HG03196 (cell line): Measurements from ENCODE around the gene DNMT3L.
"Not testable (repeated sequence)": the region's sequence is repeated elsewhere in the genome, so short reads cannot be mapped to it uniquely, and the experiment has no call there.

ENCODE experiments used
- ATAC-seq: cut with Tn5 transposase; IDR thresholded peaks from one replicate; pipeline ENCODE4 v1.9.1; 2021; ENCODE audit not compliant: unreplicated experiment

DNMT3L gene

DNA sequence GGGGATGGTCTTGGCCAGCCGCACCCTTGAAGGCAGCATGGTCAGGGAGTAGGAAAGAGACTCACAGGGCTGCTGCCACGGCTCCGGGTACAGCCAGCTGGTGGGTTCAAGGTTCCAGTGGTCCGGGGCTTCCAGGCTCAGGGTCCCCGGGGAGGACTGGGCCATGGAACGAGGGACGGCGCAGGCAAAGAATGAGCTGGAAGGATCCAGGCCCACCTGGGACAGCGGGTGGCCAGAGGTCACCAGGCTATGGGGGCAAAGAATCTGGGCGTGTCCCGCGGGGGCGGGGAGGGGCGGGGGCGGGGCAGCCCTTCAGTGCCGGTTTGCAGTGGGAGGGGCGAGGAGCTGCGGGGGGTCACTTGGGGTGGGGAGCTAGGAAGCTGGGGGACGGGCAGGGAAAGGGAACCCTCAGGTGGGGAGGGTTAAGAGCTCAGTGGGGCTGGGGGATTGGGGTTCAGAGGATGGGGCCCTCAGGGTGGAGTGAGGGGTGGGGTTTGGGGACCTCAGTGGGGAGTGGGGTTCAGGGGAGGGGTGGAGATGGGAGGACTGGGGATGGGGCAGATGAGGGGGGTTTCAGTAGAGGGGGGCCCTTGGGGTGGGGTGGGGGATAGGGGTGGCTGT is at the start of gene DNMT3L:
Gene DNMT3L (minus strand): TSS at position 223 of the 621 bp plus-strand sequence. CDS start 638 bp downstream, outside the sequence.
- ATAC-seq, result no peak

DNA sequence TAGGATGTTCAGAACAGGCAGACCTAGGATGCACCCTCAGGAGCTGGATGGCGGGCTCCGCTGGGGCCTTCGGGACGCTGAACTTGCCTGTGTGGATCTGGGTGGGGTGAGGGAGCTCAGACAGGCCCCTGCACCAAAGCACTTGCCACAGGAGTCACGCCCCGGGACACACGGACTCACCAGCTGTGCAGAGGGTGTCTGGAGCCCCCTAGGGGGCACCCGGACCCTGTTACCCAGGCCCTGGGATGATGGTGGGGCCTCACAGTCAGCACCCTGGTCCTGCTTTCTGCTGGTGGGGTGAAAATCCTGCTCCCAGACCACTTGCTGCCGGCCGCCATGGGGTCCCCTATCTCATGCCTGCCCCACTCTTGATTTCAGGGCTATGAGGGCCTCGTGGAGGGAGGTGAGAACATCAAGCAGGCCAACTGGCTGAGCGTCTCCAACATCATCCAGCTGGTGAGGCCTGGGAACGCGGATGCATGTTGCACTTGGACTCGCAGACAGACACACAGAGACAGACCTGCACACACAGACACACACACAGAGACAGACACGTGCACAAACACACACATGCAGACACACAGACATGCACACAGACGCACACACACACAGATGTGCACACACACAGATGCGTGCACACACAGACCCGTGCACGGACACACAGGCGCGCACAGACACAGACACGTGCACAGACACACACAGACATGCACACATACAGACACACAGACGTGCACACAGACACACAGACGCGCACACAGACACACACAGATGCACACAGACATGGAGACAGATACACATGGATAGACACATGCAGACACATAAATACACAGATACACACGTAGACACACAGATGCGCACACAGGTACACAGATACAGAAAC is 49.2 kb upstream of the DNMT3L start:
- ATAC-seq, result no peak

DNA sequence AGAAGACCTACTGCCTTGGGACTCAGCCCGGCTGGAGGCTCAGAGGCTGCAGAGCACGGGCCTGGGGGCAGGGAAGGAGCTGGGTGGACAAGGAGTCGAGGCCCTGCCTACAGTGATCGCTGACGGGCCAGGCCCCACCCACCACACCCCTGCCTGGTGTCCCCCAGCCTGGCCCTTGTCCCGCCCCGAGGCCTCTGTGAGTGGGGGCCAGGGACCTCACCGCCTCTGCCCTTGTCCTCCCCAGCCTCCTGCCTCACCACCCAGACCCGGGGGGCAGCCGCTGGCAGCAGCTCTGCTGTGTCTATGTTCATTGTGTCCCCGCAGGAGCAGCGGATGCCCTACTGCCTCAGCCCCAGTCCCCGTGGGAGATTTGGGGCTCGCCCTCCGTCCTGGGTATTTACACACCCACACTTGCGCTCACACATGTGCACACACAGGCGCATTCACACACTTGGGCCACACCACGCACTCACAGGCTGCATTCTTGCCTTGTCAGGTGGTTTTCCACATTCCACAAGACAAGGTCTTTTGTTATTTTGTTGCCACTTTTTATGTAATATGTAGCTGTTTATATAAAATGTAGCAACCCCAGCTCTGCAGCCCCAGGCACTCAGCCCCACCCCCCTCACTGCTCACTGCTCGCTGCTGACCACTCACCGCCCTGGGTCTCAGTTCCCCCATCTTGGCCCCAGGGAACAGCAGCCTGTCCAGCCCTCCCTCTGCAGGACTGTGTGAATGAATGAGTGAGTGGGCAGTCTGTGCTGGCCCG is 45.4 kb upstream of the DNMT3L start:
- no peak for ATAC-seq

DNA sequence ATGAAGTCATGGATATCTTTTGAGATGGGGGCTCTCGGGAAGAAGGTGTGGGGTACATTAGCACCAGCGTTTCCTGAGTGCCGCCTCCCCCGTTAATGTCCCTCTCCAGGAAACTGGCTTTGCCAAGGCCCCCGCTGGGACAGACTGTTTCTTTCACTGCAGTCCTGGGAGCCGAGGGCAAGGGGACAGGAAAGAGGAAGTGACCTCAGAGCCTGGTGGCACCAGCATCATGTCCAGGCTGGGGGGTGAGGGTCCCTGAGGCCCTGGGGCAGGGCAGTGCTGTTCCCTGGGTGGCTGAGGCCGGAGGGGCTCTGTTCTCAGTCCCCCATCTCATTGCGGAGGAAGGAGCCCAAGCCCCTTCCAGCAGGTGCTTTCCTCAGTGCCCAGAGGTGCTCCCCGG is 44.0 kb upstream of the DNMT3L start:
- no peak for ATAC-seq

DNA sequence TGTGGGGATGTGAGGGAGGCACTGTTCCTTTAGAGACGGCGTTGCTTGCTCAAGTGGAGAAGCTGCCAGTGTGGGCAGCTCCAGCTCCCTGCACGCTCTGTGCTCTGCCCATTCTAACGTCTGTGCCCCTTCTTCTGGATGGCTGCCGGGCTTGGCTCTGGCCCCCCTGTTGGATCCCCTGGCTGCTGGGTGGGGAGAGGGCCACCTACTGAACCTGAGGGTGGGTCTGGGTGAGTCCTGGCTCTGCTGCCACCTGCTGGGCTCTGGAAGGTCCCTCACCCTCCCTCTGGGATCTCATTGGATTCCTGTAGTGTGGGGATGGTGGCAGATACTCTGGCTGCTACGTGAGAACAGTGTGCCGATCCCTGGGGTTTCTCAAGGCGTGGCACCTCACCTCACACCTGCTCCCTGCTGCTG is 43.2 kb upstream of the DNMT3L start:
- ATAC-seq, result no peak

DNA sequence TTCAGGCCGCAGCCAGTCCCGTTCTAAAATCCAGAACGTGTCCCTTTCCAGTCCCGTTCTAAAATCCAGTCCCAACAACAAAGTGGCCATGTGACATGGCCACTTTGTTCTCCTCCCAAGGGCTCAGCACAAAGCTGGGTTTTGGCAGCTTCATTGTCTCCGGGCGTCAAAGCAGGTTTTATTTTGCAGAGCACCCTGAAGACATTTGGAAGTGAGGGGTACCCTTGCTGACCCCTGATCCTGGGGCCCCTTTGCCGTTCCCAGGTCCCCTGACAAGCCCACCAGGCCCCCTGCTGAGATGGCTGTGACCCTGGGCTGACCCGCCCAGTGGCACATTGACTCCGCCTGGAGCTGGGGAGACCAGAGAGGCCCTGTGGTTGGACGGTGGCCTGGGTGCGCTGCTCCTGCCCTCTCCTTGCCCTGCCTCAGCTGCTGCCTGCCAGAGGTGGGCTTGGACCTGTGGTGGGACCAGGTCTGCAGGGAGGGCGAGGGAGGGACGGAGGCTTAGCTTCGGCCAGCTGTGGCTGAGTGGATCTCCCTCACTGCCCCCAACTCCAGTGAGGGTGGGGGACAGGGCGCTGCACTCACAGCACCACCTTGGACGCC is 42.4 kb upstream of the DNMT3L start:
- no peak for ATAC-seq

DNA sequence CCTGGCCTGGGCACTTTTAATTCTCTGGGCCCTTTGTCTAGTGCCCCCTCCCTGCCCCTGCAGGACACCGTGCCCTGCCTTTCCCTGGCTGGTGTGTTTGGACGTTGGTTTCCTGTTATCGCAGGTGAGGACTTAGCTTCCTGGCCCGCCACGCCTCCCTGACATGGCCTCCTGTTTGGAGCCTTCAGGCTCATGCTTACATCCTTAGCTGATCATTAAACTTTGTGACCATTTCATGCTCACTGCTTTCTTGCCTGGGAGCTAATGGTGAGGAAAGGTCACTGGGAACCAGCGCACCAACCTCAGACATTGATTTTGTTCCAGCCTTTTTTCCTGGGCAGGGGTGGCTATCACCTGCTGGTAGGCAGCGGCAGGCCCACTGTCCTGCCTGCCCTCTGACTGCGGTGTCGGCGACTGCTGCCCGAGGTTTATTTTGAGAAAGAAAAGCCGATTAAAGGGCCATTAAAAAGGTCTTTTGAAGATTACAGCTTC is 41.8 kb upstream of the DNMT3L start:
- no peak for ATAC-seq

DNA sequence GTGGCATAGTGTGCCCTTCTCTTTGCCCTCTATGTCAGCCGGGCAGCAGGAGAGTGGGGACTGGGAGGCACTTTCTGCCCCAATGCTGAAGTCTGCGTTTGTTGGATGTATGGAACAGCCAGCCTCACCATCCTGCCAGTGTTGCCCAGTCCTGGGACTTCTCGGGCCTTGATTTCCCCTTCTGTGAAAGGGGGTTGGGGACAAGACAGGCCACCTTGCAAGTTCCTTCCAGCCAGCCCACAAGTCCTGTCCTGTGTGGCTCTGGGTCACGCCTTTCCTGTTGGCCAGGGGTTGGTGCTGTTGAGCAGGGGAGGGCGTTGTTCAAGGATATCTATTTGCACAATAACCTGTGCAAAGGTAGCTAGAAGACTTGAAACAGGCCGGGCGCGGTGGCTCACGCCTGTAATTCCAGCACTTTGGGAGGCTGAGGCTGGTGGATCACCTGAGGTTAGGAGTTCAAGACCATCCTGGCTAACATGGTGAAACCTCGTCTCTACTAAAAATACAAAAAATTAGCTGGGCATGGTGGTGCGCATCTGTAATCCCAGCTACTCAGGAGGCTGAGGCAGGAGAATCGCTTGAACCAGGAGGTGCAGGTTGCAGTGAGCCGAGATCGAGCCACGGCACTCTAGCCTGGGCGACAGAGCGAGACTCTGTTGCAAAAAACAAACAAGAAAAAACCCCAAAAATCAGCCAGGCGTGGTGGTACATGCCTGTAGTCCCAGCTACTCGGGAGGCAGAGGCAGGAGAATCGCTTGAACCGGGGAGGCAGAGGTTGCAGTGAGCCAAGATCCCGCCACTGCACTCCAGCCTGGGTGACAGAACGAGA is 41.1 kb upstream of the DNMT3L start:
- not testable (repeated sequence) for ATAC-seq

DNA sequence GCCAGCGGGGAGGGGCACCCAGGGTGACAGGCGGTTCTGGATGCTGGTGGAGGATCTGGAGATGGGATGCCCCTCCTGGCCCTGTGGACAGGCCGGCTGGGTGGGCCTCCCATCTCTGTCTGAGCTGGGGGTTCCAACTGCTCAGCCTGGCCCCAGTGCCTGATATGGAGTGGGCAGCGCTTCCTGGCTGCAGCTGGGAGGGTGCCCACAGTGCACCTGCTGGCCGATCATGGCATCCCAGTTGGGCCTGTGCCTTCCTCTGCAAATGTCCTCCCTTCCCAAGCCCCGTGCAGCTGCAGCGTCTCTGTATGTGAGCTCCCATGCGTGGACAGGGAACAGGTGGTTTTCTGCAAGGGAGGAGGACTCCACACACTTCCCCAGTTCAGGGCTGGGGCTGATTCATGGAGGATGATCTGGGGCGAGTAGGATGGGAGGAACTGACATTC is 40.3 kb upstream of the DNMT3L start:
- no peak for ATAC-seq

DNA sequence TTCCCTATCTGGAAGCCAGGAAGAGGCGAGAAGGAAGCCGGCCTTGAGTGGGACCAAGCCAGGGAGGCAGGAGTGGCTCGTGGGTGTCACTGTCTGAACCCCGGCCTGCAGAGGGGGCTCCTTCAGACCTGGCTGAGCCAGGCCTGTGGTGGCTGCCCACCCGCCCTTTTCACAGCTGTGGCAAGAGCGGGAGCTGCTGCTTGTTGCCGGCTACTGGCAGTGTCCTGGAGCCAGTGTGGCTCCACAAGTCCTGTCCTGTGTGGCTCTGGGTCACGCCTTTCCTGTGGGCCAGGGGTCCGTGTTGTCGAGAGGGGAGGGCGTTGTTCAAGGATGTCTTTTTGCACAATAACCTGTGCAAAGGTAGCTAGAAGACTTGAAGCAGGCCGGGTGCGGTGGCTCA is 39.4 kb upstream of the DNMT3L start:
- ATAC-seq, result no peak

DNA sequence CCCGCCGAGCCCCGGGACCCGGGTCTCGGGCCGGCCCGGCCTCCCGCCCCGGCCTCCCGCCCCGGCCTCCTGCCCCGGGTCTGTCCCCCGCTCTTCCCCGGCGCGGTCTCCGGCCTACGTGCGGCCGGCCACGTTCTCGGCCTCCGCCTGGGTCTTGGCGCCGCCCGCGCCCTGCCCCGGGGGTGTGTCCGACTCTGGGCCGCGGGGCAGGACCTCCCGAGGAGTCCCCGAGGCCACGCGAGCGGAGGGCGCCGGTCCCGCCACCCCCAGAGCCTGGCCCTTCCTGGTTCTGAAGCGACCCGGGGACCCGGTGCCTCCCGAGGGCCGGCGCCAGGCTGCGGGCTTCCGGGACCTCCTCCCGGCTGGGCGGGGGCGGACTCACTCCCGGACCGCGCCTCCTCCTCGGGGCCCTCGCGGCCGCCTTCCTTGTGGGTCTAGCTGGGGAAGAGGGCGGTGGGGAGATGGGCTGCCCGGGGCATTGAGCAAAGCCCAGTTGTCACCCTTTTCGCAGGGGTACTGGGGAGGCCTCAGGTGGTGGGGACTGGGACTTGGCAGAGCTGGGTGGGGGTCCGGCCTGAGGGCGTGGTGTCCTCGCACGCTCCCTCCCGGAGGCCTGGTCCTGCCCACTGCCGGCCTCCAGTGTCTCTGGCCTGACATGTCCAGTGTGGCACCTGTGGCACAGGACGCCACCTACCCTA is 38.7 kb upstream of the DNMT3L start:
- peak; percentile 18 for ATAC-seq

DNA sequence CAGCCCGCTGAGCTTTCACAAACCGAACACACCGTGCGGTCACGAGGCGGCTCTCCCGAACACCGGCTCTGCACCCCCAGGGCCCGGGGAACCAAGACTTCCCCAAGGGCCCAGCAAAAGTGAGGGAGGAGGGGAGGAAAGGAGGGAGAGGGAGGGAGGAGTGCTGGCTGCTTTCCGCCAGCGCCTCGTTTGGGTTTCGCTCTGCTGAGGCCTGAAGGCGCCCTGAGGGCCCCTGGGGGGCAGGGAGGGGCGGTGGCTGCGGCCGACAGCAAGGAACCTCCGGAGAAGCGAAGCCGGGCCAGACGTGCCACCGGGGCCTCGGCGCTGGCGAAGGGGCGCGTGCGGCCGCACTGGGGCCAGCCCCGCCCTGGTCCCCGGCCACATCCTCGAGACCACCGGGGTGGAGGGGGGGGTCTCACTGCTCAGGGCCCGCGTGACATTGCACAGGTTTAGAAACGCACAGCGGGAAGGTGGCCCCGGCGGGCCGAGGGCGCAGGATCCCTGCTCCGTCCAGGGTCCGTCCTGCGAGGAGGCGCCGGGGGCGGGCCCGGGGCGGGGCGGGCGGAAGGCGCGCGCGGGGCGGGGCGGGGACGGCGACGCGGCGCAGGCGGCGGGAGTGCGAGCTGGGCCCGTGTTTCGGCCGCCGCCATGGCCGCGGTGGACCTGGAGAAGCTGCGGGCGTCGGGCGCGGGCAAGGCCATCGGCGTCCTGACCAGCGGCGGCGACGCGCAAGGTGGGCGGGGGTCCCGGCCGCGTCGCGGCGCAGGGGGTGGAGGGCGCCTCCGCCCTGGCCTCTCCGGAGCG is 38.0 kb upstream of the DNMT3L start, which contains the start of gene PFKL:
Gene PFKL (plus strand): TSS at position 596 of the 804 bp plus-strand sequence. CDS start 53 bp downstream, at position 649.
- peak; percentile 47 for ATAC-seq

DNA sequence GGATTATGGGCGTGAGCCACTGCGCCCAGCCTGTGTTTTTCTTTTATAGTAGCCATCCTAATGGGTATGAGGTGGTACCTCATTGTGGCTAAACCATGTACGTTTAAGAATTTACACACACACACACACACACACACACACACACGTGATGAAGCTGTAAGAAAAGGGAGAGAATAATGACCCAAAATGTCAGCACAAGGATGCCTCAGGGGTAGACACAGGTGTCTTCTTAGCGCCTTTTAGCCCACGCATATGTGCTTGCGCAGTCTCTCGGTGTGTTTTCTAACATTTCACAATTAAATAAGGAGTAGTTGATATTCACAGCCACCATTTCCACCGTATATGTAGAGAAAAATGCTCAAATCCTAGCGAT is 37.4 kb upstream of the DNMT3L start:
- no peak for ATAC-seq

DNA sequence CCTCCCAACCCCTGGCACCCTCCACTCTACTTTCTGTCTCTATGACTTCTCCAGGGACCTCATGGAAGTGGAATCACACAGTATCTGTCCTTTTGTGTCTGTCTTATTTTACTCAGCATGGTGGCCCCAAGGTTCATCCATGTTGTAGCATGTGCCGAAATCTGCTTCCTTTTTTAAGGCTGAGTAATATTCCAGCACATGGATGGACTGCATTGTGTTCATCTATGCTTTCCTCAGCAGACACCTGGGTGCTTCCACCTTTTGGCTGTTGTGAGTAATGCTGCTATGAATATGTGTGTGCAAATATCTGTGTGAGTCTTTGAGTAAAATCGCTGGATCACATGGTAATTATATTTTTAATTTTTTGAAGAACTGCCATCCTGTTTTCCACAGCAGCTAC is 36.6 kb upstream of the DNMT3L start:
- ATAC-seq, result no peak

DNA sequence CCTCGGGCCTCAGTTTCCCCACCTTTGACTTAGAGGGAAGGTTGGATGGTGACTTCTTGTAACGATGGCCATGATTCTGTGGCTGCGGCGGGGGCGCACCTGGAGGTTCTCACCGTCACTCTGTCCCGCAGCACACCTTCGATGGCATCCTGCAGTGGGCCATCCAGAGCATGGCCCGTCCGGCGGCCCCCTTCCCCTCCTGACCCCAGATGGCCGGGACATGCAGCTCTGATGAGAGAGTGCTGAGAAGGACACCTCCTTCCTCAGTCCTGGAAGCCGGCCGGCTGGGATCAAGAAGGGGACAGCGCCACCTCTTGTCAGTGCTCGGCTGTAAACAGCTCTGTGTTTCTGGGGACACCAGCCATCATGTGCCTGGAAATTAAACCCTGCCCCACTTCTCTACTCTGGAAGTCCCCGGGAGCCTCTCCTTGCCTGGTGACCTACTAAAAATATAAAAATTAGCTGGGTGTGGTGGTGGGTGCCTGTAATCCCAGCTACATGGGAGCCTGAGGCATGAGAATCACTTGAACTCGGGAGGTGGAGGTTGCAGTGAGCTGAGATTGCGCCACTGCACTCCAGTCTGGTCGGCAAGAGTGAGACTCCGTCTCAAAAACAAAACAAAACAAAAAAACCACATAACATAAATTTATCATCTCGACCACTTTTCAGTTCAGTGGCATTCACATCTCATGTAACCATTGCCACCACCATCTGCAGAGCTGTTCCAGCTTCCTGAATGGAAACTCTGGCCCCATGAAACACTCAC is 36.0 kb upstream of the DNMT3L start:
- ATAC-seq, result no peak

DNA sequence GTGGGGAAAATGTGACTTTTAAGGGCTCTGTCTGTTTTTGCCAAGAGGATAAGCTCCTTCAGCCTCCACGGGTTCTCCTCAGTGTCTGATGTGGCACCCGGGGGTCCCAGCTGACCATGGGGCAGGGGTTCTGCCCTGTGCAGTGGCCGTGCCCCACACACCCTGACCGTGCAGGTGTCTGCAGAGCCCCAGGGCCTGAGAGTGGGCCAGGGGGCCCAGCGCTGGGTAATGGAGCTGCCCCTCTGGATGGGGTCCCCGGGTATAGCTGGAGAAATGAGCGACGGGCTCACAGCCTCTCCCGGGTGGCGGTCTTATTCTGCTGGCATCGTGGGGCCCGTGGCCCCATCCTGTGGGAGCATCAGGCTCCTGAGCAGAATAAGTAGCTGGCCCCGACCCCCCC is 35.2 kb upstream of the DNMT3L start:
- no peak for ATAC-seq

DNA sequence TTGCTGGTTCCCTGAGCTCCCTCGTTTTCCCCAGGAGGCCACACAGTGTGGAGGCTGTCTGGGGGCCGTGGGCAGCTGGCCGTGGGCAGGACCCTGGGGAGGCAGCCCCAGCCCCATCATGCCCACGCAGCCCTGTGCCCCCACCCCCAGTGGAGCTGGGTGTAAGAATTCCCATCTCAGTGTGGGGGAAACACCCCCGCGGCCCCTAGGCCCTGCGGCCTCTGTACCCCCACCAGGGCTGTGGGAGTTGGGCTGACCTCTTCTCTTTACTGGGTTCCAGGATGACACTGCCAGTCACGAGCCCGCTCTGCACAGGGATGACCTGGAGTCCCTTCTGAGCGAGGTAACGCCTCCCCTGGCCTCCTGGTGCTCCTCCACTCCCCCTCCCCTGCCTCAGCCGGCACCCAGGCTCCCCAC is 34.4 kb upstream of the DNMT3L start:
- no peak for ATAC-seq

DNA sequence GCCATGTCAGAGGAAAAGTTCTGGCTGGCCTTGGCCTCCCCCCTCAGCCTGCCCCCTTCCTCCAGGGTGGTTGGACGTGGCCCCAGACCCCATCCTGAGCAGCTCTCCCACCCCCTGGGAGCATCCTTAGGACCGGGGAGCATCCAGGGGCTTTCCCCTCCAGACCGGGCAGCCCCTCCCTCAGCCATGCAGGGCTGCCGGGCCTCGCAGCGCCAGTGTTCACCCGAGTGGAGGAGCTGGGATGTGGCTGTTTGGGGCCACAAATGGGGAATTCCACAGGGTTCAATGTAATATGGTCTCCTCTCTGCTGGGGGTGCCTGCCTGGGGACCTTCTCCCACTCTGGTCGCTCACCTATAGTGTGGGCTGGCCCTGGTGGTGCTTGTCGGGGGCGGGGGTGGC is 33.9 kb upstream of the DNMT3L start:
- no peak for ATAC-seq
